OCI-LY1 (cell line): Measurements from ENCODE around the gene TCERG1L.

ENCODE experiments used
- CTCF ChIP-seq: fragments of 200-600 bp; sonication (generic), shearing (Covaris generic); IDR thresholded peaks from 2 replicates; pipeline ENCODE4 v1.5.1; 2017; ENCODE audit warnings: mild to moderate bottlenecking, antibody characterized with exemption, low read length, moderate library complexity, mixed read lengths
- EZH2 ChIP-seq: fragments of 200-600 bp; sonication (generic), shearing (Covaris generic); IDR thresholded peaks from 2 replicates; pipeline ENCODE4 v1.8.0; 2017; ENCODE audit warnings: borderline replicate concordance, mixed run types, mild to moderate bottlenecking, antibody characterized with exemption, low read length, moderate library complexity, mixed read lengths

GRCh38 chr10:131132681-131133080 lies 178.8 kb downstream of the TCERG1L start:
- TF ChIP-seq CTCF (no peak), EZH2 (no peak)
